HepG2 (cell line): ENCODE data around the gene DLG2.

Source experiments
- GABPA ChIP-seq, 2 experiments: IDR thresholded peaks; 2 replicates each; pipeline ENCODE4 v1.6.1; 2011 to 2016; ENCODE audit warnings: low read depth in 2 of 2, low read length in 1 of 2, missing biosample characterization in 1 of 2, missing genetic modification characterization in 1 of 2
- KLF13 ChIP-seq: sonication (generic); formaldehyde crosslinking; IDR thresholded peaks from 2 replicates; pipeline ENCODE4 v1.4.0; 2020; ENCODE audit warnings: mild to moderate bottlenecking, missing genetic modification reagents
- NFIC ChIP-seq: IDR thresholded peaks from 2 replicates; pipeline ENCODE4 v1.6.1; 2012; ENCODE audit warnings: mild to moderate bottlenecking, low read length, inconsistent platforms
- NR2C2 ChIP-seq: sonication (generic); formaldehyde crosslinking; IDR thresholded peaks from 2 replicates; pipeline ENCODE4 v1.4.0; 2020; ENCODE audit warnings: missing genetic modification reagents, mild to moderate bottlenecking, moderate library complexity, borderline replicate concordance
- POLR2A ChIP-seq, 2 experiments: IDR thresholded peaks; 2 replicates each; pipeline ENCODE4 v1.6.1; 2011; ENCODE audit warnings: low read depth in 2 of 2, low read length in 2 of 2, mild to moderate bottlenecking in 1 of 2, moderate library complexity in 1 of 2; ENCODE audit not compliant: insufficient read depth in 1 of 2
- ZFAT ChIP-seq: sonication (generic); formaldehyde crosslinking; conservative IDR thresholded peaks from 2 replicates; pipeline ENCODE4 v1.8.1; 2023; ENCODE audit warnings: missing genetic modification reagents, inconsistent platforms
- ZNF274 ChIP-seq: sonication (generic); formaldehyde crosslinking; IDR thresholded peaks from 2 replicates; pipeline ENCODE4 v1.5.1; 2020; ENCODE audit warnings: mild to moderate bottlenecking, missing genetic modification reagents
- TF ChIP-seq, protein P1 (sequence below), 2 experiments: sonication (generic) in 1 of 2; formaldehyde crosslinking in 1 of 2; IDR thresholded peaks; 2 replicates each; pipeline versions ENCODE4 v1.5.1 to v1.6.1; 2011 to 2020; ENCODE audit warnings: borderline replicate concordance in 1 of 2, low read depth in 1 of 2, low read length in 1 of 2, mild to moderate bottlenecking in 1 of 2, missing genetic modification reagents in 1 of 2, moderate library complexity in 1 of 2
- TF ChIP-seq, protein P2 (sequence below): sonication (generic); formaldehyde crosslinking; IDR thresholded peaks from 2 replicates; pipeline ENCODE4 v1.8.1; 2023; ENCODE audit warnings: missing genetic modification reagents, inconsistent platforms, borderline replicate concordance

DNA sequence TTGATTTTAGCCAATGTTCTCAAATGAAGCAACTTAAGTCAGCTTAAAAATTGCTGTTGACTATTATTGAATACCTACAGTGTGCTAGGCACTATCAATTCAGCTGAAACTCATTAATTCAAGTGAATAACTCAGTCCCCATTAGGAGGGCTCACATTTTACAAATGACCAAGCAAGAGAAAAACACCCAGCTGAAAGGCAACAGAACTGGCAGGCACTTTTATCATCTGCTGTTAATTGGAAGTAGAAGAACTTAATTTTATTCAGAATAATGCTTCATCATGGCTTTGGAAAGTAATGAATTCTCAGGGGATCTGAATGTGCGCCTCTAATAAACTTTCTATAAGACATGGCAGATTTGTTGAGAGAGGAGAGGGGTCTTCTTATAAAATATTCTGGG lies 1066.9 kb downstream of the DLG2 start:
- TF ChIP-seq, protein P1, sequence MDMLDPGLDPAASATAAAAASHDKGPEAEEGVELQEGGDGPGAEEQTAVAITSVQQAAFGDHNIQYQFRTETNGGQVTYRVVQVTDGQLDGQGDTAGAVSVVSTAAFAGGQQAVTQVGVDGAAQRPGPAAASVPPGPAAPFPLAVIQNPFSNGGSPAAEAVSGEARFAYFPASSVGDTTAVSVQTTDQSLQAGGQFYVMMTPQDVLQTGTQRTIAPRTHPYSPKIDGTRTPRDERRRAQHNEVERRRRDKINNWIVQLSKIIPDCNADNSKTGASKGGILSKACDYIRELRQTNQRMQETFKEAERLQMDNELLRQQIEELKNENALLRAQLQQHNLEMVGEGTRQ (IDR thresholded peaks at IDR 0.05; ENCODE audit: low read depth, low read length): no peak
- TF ChIP-seq, protein P1 (CRISPR knock-in tag; IDR thresholded peaks at IDR 0.05; ENCODE audit: borderline replicate concordance): no peak
- TF ChIP-seq NR2C2 (CRISPR knock-in tag): no peak
- TF ChIP-seq, protein P2, sequence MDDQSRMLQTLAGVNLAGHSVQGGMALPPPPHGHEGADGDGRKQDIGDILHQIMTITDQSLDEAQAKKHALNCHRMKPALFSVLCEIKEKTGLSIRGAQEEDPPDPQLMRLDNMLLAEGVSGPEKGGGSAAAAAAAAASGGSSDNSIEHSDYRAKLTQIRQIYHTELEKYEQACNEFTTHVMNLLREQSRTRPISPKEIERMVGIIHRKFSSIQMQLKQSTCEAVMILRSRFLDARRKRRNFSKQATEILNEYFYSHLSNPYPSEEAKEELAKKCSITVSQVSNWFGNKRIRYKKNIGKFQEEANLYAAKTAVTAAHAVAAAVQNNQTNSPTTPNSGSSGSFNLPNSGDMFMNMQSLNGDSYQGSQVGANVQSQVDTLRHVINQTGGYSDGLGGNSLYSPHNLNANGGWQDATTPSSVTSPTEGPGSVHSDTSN (CRISPR knock-in tag): no peak
- TF ChIP-seq NFIC: no peak
- TF ChIP-seq ZFAT: no peak
- no peak for TF ChIP-seq KLF13 (CRISPR knock-in tag)
- no peak for TF ChIP-seq GABPA (IDR thresholded peaks at IDR 0.05; ENCODE audit: low read depth, low read length)
- TF ChIP-seq GABPA (CRISPR knock-in tag; IDR thresholded peaks at IDR 0.05; ENCODE audit: low read depth): no peak
- TF ChIP-seq POLR2A (IDR thresholded peaks at IDR 0.05; ENCODE audit: insufficient read depth in 1 of 2, low read depth in 2 of 2, low read length in 2 of 2): no peak
- TF ChIP-seq ZNF274 (CRISPR knock-in tag): no peak
